ENCODE measurements around the gene BABAM1. TPM values are rescaled to one million over a fixed set of nuclear protein-coding genes. Genes with fewer than 3 reads are reported as not detected.
A peak's percentile ranks its signal among the peaks of the same experiment; 100 is the strongest.

BABAM1 gene
- total RNA-seq, 3 donors from 2014 or later (not counting 1 experiment from before 2014, with no cell fraction given): 106 to 127 (median 106) TPM

DNA sequence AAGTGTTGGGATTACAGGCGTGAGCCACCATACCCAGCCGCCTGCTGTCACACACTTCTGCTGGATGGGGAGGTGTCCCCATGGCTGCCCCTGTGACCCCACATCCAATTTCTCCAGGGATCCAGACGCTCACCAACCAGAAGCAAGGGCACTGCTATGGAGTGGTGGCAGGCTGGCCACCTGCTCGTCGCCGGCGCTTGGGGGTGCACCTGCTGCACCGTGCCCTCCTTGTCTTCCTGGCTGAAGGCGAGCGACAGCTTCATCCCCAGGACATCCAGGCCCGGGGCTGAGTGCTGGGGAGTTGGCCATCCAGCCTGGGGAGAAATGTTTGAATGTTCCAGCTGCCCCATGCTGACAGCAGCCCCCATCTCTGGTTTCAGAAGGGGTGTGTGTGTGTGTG, 19.0 kb downstream of the BABAM1 start:
- H3K4me1 Mint-ChIP-seq: peaks cover 0 to 14% of the 10 kb centered on the region in 2 donors
- H3K27me3 Mint-ChIP-seq (ENCODE audit: low read depth in 2 of 2): peaks cover 0 to 22% of the 10 kb centered on the region in 2 donors
- Histone ChIP-seq H3K4me3 (ENCODE audit: low read length) (no peak overlapping the region), H3K36me3 (ENCODE audit: control insufficient read depth, insufficient read depth, low read length) (no peaks in the 10 kb centered on the region), H3K4me1 (ENCODE audit: control insufficient read depth, insufficient read depth, low read length) (peaks cover 20% of the 10 kb centered on the region), H3K27ac (ENCODE audit: low read length) (no peak overlapping the region), H3K9me3 (ENCODE audit: control insufficient read depth, insufficient read depth, low read length) (no peaks in the 10 kb centered on the region), H3K27me3 (ENCODE audit: control insufficient read depth, insufficient read depth, low read length) (peaks cover 11% of the 10 kb centered on the region)
- 98% methylated on average over 11 of the region's 11 CpGs for WGBS (ENCODE audit: insufficient coverage)
- no peaks in the 10 kb centered on the region for H3K36me3 Mint-ChIP-seq
- TF ChIP-seq, protein P1, sequence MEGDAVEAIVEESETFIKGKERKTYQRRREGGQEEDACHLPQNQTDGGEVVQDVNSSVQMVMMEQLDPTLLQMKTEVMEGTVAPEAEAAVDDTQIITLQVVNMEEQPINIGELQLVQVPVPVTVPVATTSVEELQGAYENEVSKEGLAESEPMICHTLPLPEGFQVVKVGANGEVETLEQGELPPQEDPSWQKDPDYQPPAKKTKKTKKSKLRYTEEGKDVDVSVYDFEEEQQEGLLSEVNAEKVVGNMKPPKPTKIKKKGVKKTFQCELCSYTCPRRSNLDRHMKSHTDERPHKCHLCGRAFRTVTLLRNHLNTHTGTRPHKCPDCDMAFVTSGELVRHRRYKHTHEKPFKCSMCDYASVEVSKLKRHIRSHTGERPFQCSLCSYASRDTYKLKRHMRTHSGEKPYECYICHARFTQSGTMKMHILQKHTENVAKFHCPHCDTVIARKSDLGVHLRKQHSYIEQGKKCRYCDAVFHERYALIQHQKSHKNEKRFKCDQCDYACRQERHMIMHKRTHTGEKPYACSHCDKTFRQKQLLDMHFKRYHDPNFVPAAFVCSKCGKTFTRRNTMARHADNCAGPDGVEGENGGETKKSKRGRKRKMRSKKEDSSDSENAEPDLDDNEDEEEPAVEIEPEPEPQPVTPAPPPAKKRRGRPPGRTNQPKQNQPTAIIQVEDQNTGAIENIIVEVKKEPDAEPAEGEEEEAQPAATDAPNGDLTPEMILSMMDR (IDR thresholded peaks at IDR 0.05): no peak
- no peak for ATAC-seq
- intact Hi-C loops (cut with micrococcal nuclease): no loop called here
- H3K27ac Mint-ChIP-seq: no peak overlapping the region
- H3K9me3 Mint-ChIP-seq: no peaks in the 10 kb centered on the region
- no peak for DNase-seq
- H3K4me3 Mint-ChIP-seq: no peak overlapping the region

DNA sequence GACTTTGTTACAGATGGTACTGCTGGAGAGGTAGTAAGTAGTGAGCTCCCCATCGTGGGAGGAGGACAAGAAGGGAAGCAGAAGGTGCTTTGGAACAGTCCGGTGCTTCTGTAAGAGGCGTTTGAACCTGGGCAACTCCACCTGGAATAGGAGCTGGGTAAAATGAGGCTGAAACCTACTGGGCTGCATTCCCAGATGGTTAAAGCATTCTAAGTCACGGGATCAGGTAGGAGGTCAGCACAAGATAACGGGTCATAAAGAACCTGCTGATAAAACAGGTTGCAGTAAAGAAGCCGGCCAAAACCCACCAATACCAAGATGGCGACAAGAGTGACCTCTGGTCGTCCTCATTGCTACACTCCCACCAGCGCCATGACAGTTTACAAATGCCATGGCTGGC, 19.5 kb downstream of the BABAM1 start:
- Mint-ChIP-seq H3K9me3 (no peaks in the 10 kb centered on the region), H3K27ac (no peak overlapping the region)

DNA sequence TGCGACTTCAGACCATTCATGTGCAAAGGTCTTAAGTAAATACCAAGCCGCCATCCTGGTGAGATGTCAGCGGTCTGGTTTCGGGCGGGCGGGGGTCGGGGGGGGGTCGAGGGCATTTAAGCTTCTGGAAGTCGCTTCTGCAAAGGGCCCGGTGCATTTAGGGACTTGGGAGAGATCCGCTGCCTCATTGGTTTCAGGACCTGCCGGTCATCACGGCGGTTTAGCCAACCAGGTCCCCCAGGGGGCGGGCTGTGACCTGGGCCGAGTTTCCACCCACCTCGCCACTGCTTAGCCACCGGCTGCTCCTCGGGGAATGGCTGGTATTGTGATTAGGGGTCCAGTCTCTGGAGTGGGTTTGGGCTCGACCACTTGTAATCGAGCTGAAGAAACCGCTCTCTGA, 22.2 kb downstream of the BABAM1 start:
- Mint-ChIP-seq H3K4me3 (no peak overlapping the region), H3K27me3 (ENCODE audit: low read depth in 2 of 2) (peaks cover 0 to 5% of the 10 kb centered on the region in 2 donors), H3K4me1 (peaks cover 0 to 10% of the 10 kb centered on the region in 2 donors), H3K36me3 (no peaks in the 10 kb centered on the region), H3K9me3 (no peaks in the 10 kb centered on the region), H3K27ac (no peak overlapping the region)
- no peak overlapping the region for H3K4me3 ChIP-seq (ENCODE audit: low read length)
- no peak overlapping the region for H3K27ac ChIP-seq (ENCODE audit: low read length)
- 17% methylated on average over 22 of the region's 22 CpGs for WGBS (ENCODE audit: insufficient coverage)
- no peaks in the 10 kb centered on the region for H3K9me3 ChIP-seq (ENCODE audit: control insufficient read depth, insufficient read depth, low read length)
- H3K4me1 ChIP-seq (ENCODE audit: control insufficient read depth, insufficient read depth, low read length): peaks cover 11% of the 10 kb centered on the region
- ATAC-seq: no peak
- TF ChIP-seq, protein P1 (IDR thresholded peaks at IDR 0.05): no peak
- intact Hi-C loops (cut with micrococcal nuclease): no loop called here
- H3K27me3 ChIP-seq (ENCODE audit: control insufficient read depth, insufficient read depth, low read length): no peaks in the 10 kb centered on the region
- no peaks in the 10 kb centered on the region for H3K36me3 ChIP-seq (ENCODE audit: control insufficient read depth, insufficient read depth, low read length)
- DNase-seq: peak in 1 of 2 donors; percentile 60

More for the DNA sequence above, 19.5 kb downstream of the BABAM1 start:
- peaks cover 7% of the 10 kb centered on the region for H3K27me3 ChIP-seq (ENCODE audit: control insufficient read depth, insufficient read depth, low read length)
- WGBS (ENCODE audit: insufficient coverage): 95% methylated on average over 9 of the region's 9 CpGs
- no peak overlapping the region for H3K4me3 ChIP-seq (ENCODE audit: low read length)
- intact Hi-C loops (cut with micrococcal nuclease): no loop called here
- no peaks in the 10 kb centered on the region for H3K9me3 ChIP-seq (ENCODE audit: control insufficient read depth, insufficient read depth, low read length)
- H3K36me3 ChIP-seq (ENCODE audit: control insufficient read depth, insufficient read depth, low read length): no peaks in the 10 kb centered on the region
- peaks cover 0 to 19% of the 10 kb centered on the region in 2 donors for H3K27me3 Mint-ChIP-seq (ENCODE audit: low read depth in 2 of 2)
- H3K36me3 Mint-ChIP-seq: no peaks in the 10 kb centered on the region
- no peak overlapping the region for H3K27ac ChIP-seq (ENCODE audit: low read length)
- TF ChIP-seq, protein P1 (IDR thresholded peaks at IDR 0.05): no peak
- DNase-seq (no peak), ATAC-seq (no peak)
- peaks cover 16% of the 10 kb centered on the region for H3K4me1 ChIP-seq (ENCODE audit: control insufficient read depth, insufficient read depth, low read length)
- peaks cover 0 to 11% of the 10 kb centered on the region in 2 donors for H3K4me1 Mint-ChIP-seq
- H3K4me3 Mint-ChIP-seq: no peak overlapping the region
